GM18507 (cell line): ENCODE data around the gene DCTPP1.
A peak's percentile ranks its signal among the peaks of the same experiment; 100 is the strongest.
"Not testable (repeated sequence)": the region's sequence is repeated elsewhere in the genome, so short reads cannot be mapped to it uniquely, and the experiment has no call there.

ENCODE experiments used
- DNase-seq: peaks from one replicate; pipeline ENCODE4 v3.0.0; 2011; ENCODE audit warnings: low read depth; ENCODE audit not compliant: insufficient read length; ENCODE audit errors: extremely low spot score
- FAIRE-seq: peaks from 2 replicates; lab custom pipeline; 2011; peaks lifted over from hg19 to GRCh38; lab: Jason Lieb, UNC

DCTPP1 gene

GRCh38 chr16:30396627-30397026 lies 33.2 kb downstream of the DCTPP1 start:
- not testable (repeated sequence) for FAIRE-seq

DNA sequence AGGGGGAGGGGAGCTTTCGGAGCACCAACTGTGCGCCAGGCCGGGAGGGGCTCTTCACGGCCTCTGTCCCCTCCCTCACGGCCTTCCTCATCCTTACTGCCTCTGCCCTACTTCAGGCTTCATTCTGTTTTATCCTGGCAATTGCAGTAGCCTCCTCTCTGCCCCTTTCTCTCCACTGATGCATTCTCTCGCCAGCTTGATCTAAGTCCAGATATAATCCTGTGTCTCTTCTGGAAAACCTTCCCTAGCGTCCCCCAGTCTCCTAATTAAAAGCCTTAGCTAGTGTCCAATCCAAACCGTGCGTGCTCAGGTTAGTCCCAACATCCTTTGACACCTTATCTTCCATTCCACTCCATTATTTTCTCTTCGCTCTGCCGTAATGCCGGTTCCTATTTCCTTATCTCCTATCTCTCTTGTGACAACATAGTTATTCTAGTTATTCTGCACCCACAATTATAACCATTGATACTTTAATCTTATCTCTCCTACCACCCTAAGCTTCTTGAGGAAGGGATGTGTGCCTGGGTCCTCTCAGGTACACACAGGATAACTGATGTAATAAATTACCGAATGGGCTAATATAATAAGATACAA lies 33.7 kb downstream of the DCTPP1 start:
- FAIRE-seq: no peak
- no peak for DNase-seq

More at GRCh38 chr16:30396627-30397026, 33.2 kb downstream of the DCTPP1 start:
- DNase-seq: not testable (repeated sequence)

DNA sequence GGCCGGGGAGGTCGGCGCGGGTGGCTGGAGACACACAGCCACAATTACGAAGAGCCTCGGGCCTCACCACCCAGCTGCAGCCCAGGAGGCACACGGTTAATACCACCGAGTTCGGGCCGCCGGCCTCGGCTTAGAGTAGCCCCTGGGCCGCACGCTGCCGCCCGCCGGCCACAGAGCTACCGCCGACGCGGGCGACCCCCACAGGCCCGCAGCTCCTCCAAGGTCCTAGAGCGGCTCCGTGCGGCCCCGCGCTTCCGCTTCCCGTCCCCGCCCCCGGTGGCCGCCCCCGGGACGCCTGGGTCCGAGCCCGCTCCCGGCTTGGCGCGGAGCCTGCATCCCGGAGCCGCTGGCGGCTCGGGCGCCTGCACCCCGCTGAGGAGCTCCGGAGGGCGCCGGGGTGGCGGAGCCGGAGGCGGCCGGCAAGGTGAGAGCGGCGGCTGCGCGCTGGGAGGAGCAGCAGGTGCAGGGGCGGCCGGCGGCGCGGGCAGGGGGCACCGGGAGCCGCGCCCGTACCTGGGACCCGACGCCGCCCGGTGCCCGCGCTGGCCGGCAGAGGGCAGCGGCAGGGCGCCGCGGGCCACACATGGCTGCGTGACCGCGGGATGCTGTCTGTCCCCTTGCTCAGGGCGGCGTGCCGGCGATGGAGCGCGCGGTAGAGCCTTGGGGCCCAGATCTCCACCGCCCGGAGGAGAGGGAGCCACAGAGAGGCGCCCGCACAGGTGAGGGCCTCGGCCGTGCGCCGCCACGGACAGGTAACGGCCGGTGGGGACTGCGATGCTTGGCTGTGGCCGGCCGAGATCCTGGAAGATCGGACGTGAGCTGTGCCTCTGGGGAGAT lies 34.5 kb downstream of the DCTPP1 start, which contains the start of gene ZNF48:
ZNF48 (plus strand) TSS at position 266 of the 837 bp plus-strand sequence; CDS start at position 641, 375 bp downstream.
- FAIRE-seq (peak; percentile 38), DNase-seq (peak; percentile 55)

GRCh38 chr16:30394592-30395154 lies 35.2 kb downstream of the DCTPP1 start:
- FAIRE-seq (no peak), DNase-seq (no peak)

DNA sequence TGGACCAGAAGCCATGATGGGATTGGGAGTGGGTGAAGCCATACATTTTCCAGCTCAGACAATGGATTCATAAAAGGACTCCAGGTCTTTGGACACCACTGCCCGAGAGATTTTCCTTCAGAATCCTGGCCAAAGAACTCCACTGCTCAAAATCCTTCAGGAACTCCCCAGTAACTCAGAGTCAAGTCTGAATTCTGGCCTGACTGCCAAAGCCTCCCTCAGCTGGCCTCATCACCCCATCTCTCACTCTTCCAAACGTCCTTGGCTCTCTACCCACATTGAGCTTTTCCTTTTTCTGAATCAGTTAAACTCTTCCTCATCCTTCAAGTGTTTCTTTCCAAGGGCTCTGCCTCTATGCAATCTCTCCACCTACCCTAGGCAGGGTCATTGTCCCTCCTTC lies 46.3 kb downstream of the DCTPP1 start:
- FAIRE-seq (no peak), DNase-seq (no peak)

- DNase-seq (peak; percentile 61), FAIRE-seq (peak; percentile 95)
These were observed 47.5 kb downstream of the DCTPP1 start, which contains the start of gene SEPTIN1 for GRCh38 chr16:30382111-30382881. Gene SEPTIN1 (minus strand): TSS chr16:30382561. CDS start chr16:30382542, 19 bp downstream.

- FAIRE-seq (peak; percentile 48), DNase-seq (no peak)
These were observed 48.4 kb downstream of the DCTPP1 start for GRCh38 chr16:30381291-30382041.

GRCh38 chr16:30380803-30381208 lies 49.0 kb downstream of the DCTPP1 start:
- DNase-seq (no peak), FAIRE-seq (no peak)

- no peak for DNase-seq
- no peak for FAIRE-seq
These were observed 49.6 kb downstream of the DCTPP1 start for GRCh38 chr16:30380072-30380802.

GRCh38 chr16:30379158-30379783 lies 50.6 kb downstream of the DCTPP1 start:
- no peak for DNase-seq
- FAIRE-seq: no peak

DNA sequence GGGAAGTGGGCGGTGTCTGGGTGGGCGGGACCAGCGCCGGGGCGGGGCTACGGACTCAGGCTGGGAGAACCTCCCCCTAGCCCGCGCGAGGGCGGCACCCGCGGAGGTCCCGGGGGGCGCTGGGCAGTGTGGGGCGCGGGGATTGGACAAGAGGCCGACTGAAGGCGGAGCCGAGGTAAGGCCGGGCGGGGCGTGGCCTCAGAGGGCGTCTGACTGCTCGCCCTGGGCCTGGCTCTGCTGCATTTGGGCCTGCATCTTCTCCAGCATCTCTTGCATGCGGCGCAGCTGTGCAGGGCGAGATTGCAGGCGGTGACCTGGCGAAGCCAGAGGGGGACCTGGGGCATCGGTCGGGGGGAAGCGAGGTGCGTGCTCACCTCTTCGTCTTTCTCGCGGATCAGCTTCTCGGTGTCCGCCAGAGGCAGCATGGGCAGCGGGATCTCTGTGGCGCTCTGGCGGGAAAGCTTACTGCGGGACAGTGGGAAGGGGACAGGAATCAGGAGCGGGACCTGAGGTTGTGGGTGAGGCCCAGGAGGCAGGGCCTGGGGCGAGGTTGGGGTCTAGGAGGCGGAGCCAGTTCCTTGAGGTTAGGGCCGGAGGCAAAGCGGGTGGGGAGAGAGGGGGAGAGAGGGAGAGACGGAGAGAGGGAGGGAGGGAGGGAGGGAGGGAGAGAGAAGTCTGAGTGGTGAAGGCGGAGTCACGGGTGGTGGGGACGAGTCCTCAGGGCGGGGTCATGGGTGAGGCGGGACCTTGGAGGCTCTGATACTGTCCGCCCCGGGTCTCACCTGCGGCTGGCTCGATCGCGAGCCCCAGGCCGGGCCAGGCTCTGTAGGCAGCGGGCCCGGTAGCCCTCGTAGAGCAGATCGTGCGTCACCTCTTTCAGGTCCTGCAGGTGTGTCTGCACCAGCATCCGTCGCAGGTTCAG lies 51.3 kb downstream of the DCTPP1 start:
- FAIRE-seq (peak; percentile 97), DNase-seq (peak; percentile 96)

- DNase-seq (no peak), FAIRE-seq (no peak)
These were observed 52.0 kb downstream of the DCTPP1 start for GRCh38 chr16:30377812-30378235.

DNA sequence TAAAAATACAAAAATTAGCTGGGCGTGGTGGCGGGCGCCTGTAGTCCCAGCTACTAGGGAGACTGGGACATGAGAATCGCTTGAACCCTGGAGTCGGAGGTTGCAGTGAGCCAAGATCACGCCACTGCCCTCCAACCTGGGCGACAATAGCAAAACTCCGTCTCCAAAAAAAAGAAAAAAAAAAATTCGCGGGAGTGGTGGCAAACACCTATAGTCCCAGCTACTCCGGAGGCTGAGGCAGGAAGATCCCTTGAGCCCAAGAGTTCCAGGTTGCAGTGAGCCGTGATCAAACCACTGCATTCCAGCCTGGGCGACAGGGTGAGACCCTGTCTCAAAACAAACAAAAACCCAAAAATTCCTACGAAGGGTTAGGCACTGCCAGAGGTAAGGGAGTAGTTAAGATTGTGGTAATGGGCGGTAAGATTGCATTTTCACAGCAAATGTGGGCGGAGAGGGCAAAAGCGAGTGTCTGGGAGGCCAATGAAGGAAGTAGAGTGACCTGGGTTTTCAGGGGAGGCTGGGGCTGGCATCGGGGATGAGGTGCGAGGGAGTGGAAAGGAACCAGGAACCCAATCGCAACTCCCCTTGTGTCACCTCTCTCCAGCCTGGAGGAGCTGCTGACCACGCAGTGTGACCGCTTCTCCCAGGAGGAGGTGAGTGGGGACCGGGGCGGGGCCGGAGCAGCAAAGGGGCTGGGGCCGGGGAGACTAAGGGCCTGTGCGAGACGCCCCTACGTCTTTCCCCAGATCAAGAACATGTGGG lies 52.6 kb downstream of the DCTPP1 start:
- peak; percentile 18 for FAIRE-seq
- DNase-seq: no peak

- FAIRE-seq (no peak), DNase-seq (no peak)
These were observed 53.3 kb downstream of the DCTPP1 start for GRCh38 chr16:30376461-30376902.

- DNase-seq (no peak), FAIRE-seq (no peak)
These were observed 54.0 kb downstream of the DCTPP1 start for GRCh38 chr16:30375864-30376263.

GRCh38 chr16:30374538-30374937 lies 55.3 kb downstream of the DCTPP1 start, which contains the start of gene MYL11:
Gene MYL11 (plus strand): TSS chr16:30374802. CDS start chr16:30374858, 56 bp downstream.
- FAIRE-seq (no peak), DNase-seq (no peak)
